ENCODE results near the gene HHATL. TPM values are rescaled to one million over a fixed set of nuclear protein-coding genes. Genes with fewer than 3 reads are reported as not detected.

Gene HHATL
- total RNA-seq, 3 donors from 2014 or later (not counting 1 experiment from before 2014, with no cell fraction given), result not detected

DNA sequence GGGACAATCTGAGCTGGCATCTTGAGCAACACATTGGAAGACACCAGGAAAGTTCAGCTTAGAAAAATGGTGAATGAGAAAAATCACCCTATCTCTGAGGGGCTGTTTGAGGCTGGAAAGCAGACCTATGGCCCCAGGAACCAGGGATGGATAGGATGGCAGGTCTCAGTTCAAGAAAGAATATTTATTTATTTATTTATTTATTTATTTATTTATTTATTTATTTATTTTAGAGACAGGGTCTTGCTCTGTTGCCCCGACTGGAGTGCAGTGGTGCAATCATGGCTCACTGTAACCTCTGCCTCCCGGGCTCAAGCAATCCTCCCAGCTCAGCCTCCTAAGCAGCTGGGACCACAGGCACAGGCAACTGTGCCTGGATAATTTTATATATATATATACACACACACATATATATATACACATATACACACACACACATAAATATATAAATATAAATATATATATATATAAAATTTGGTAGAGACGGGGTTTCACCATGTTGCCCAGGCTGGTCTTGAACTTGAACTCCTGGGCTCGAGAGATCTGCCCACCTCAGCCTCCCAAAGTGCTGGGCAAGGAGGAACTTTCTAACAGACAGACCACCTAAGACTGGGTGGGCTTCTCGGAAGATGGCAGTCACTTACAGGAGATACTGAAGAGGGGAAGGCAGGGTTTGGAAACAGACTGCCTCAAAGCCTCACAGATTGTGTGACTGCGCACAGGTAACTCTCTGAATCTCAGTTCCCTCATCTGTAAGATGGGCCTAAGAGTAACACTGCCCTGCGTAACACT, 40.8 kb upstream of the HHATL start:
- Histone ChIP-seq H3K4me1 (ENCODE audit: control insufficient read depth, insufficient read depth, low read length) (peaks cover 6% of the 10 kb centered on the region), H3K9me3 (ENCODE audit: control insufficient read depth, insufficient read depth, low read length) (no peaks in the 10 kb centered on the region), H3K27me3 (ENCODE audit: control insufficient read depth, insufficient read depth, low read length) (no peaks in the 10 kb centered on the region), H3K36me3 (ENCODE audit: control insufficient read depth, insufficient read depth, low read length) (no peaks in the 10 kb centered on the region), H3K27ac (ENCODE audit: low read length) (no peak overlapping the region), H3K4me3 (ENCODE audit: low read length) (no peak overlapping the region)
- intact Hi-C loops (cut with micrococcal nuclease), result no loop called here
- Mint-ChIP-seq H3K4me1 (no peaks in the 10 kb centered on the region), H3K4me3 (no peak overlapping the region), H3K9me3 (no peaks in the 10 kb centered on the region), H3K36me3 (no peaks in the 10 kb centered on the region), H3K27me3 (ENCODE audit: low read depth in 2 of 2) (peaks cover 0 to 7% of the 10 kb centered on the region in 2 donors), H3K27ac (no peak overlapping the region)
- TF ChIP-seq, protein P1, sequence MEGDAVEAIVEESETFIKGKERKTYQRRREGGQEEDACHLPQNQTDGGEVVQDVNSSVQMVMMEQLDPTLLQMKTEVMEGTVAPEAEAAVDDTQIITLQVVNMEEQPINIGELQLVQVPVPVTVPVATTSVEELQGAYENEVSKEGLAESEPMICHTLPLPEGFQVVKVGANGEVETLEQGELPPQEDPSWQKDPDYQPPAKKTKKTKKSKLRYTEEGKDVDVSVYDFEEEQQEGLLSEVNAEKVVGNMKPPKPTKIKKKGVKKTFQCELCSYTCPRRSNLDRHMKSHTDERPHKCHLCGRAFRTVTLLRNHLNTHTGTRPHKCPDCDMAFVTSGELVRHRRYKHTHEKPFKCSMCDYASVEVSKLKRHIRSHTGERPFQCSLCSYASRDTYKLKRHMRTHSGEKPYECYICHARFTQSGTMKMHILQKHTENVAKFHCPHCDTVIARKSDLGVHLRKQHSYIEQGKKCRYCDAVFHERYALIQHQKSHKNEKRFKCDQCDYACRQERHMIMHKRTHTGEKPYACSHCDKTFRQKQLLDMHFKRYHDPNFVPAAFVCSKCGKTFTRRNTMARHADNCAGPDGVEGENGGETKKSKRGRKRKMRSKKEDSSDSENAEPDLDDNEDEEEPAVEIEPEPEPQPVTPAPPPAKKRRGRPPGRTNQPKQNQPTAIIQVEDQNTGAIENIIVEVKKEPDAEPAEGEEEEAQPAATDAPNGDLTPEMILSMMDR (IDR thresholded peaks at IDR 0.05), result no peak
- no peak for DNase-seq
- 99% methylated on average over 5 of the region's 7 CpGs for WGBS (ENCODE audit: insufficient coverage)
- no peak for ATAC-seq

GRCh38 chr3:42742688-42743087, 40.1 kb upstream of the HHATL start:
- Mint-ChIP-seq H3K36me3 (no peaks in the 10 kb centered on the region), H3K27me3 (ENCODE audit: low read depth in 2 of 2) (peaks cover 0 to 7% of the 10 kb centered on the region in 2 donors), H3K27ac (no peak overlapping the region), H3K4me3 (no peak overlapping the region), H3K4me1 (no peaks in the 10 kb centered on the region), H3K9me3 (no peaks in the 10 kb centered on the region)
- ATAC-seq (no peak), DNase-seq (no peak)
- Histone ChIP-seq H3K36me3 (ENCODE audit: control insufficient read depth, insufficient read depth, low read length) (no peaks in the 10 kb centered on the region), H3K4me3 (ENCODE audit: low read length) (no peak overlapping the region), H3K27ac (ENCODE audit: low read length) (no peak overlapping the region), H3K27me3 (ENCODE audit: control insufficient read depth, insufficient read depth, low read length) (no peaks in the 10 kb centered on the region), H3K9me3 (ENCODE audit: control insufficient read depth, insufficient read depth, low read length) (no peaks in the 10 kb centered on the region), H3K4me1 (ENCODE audit: control insufficient read depth, insufficient read depth, low read length) (peaks cover 2% of the 10 kb centered on the region)
- TF ChIP-seq, protein P1 (IDR thresholded peaks at IDR 0.05), result no peak
- WGBS (ENCODE audit: insufficient coverage), result 95% methylated on average over 9 of the region's 9 CpGs
- intact Hi-C loops (cut with micrococcal nuclease), result no loop called here

- no peaks in the 10 kb centered on the region for H3K27me3 ChIP-seq (ENCODE audit: control insufficient read depth, insufficient read depth, low read length)
- no peaks in the 10 kb centered on the region for H3K4me1 ChIP-seq (ENCODE audit: control insufficient read depth, insufficient read depth, low read length)
- no peaks in the 10 kb centered on the region for H3K36me3 Mint-ChIP-seq
- TF ChIP-seq, protein P1 (IDR thresholded peaks at IDR 0.05), result no peak
- H3K4me1 Mint-ChIP-seq, result no peaks in the 10 kb centered on the region
- DNase-seq (no peak), ATAC-seq (no peak)
- H3K9me3 Mint-ChIP-seq, result no peaks in the 10 kb centered on the region
- no peak overlapping the region for H3K4me3 Mint-ChIP-seq
- WGBS (ENCODE audit: insufficient coverage), result 80% methylated on average over 4 of the region's 4 CpGs
- H3K4me3 ChIP-seq (ENCODE audit: low read length), result no peak overlapping the region
- no peak overlapping the region for H3K27ac Mint-ChIP-seq
- H3K27me3 Mint-ChIP-seq (ENCODE audit: low read depth in 2 of 2), result peaks cover 0 to 7% of the 10 kb centered on the region in 2 donors
- no peaks in the 10 kb centered on the region for H3K36me3 ChIP-seq (ENCODE audit: control insufficient read depth, insufficient read depth, low read length)
- no peak overlapping the region for H3K27ac ChIP-seq (ENCODE audit: low read length)
- intact Hi-C loops (cut with micrococcal nuclease), result no loop called here
- H3K9me3 ChIP-seq (ENCODE audit: control insufficient read depth, insufficient read depth, low read length), result no peaks in the 10 kb centered on the region
Measured at GRCh38 chr3:42742259-42742658, 39.7 kb upstream of the HHATL start.

DNA sequence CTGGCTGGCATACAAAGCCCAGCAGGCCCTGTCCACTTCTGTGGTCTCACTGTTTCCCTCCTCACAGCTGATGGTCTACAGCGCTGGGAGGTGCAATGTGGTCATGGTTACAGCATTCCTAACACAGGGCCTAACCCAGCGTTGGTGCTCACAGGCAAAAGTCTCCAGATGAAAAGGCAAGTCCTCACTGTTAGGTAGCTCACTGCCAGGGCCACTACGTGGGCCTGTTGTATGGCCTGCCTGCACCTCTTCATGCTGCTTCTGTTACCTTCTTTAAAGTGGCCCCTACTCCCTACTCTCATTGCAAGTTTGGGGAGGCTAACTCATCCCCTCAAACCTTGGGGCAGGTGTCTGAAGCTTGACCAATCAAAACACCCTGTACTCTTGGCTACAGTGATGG, 39.2 kb upstream of the HHATL start:
- no peak overlapping the region for H3K4me3 ChIP-seq (ENCODE audit: low read length)
- H3K36me3 Mint-ChIP-seq, result no peaks in the 10 kb centered on the region
- H3K27me3 Mint-ChIP-seq (ENCODE audit: low read depth in 2 of 2), result peaks cover 0 to 7% of the 10 kb centered on the region in 2 donors
- no peaks in the 10 kb centered on the region for H3K27me3 ChIP-seq (ENCODE audit: control insufficient read depth, insufficient read depth, low read length)
- no peaks in the 10 kb centered on the region for H3K4me1 ChIP-seq (ENCODE audit: control insufficient read depth, insufficient read depth, low read length)
- 90% methylated on average over 3 of the region's 3 CpGs for WGBS (ENCODE audit: insufficient coverage)
- H3K36me3 ChIP-seq (ENCODE audit: control insufficient read depth, insufficient read depth, low read length), result no peaks in the 10 kb centered on the region
- intact Hi-C loops (cut with micrococcal nuclease), result no loop called here
- no peaks in the 10 kb centered on the region for H3K4me1 Mint-ChIP-seq
- no peaks in the 10 kb centered on the region for H3K9me3 Mint-ChIP-seq
- no peak overlapping the region for H3K27ac Mint-ChIP-seq
- TF ChIP-seq, protein P1 (IDR thresholded peaks at IDR 0.05), result no peak
- DNase-seq (no peak), ATAC-seq (no peak)
- no peak overlapping the region for H3K27ac ChIP-seq (ENCODE audit: low read length)
- H3K9me3 ChIP-seq (ENCODE audit: control insufficient read depth, insufficient read depth, low read length), result no peaks in the 10 kb centered on the region
- H3K4me3 Mint-ChIP-seq, result no peak overlapping the region
